Gastroesophageal sphincter (tissue), 3 donors: Measurements from ENCODE around the gene HOXA7.

Source experiments
- CTCF ChIP-seq, 4 experiments: fragments of 200-600 bp in 2 of 4; fragments of 450-650 bp in 2 of 4; sonication (generic) in 1 of 4; IDR thresholded peaks; one replicate each; pipeline ENCODE4 v1.5.1; 2017 to 2019; ENCODE audit warnings: antibody characterized with exemption in 4 of 4, mild to moderate bottlenecking in 2 of 4, moderate library complexity in 2 of 4
- EP300 ChIP-seq: sonication (generic); formaldehyde crosslinking; IDR thresholded peaks from one replicate; pipeline ENCODE4 v1.6.1; 2017; ENCODE audit warnings: antibody characterized with exemption, mild to moderate bottlenecking
- POLR2AphosphoS5 ChIP-seq: sonication (generic); formaldehyde crosslinking; IDR thresholded peaks from one replicate; pipeline ENCODE4 v1.6.1; 2017; ENCODE audit warnings: antibody characterized with exemption

- TF ChIP-seq POLR2AphosphoS5 (no peak), CTCF (IDR thresholded peaks at IDR 0.05) (no peak), EP300 (no peak)
Measured at GRCh38 chr7:27121684-27122076, 34.8 kb downstream of the HOXA7 start.
